Jurkat, Clone E6-1 (cell line): ENCODE results near the gene RPL34.

Experiments used
- DNase-seq: peaks from one replicate; pipeline ENCODE4 v3.0.0-alpha.2; 2011; ENCODE audit warnings: low read depth, low spot score
- H3K4me3 ChIP-seq: 2 replicates; pipeline ENCODE4 v1.5.1; 2011; ENCODE audit warnings: mild to moderate bottlenecking, low read length, control low read depth, moderate library complexity

Gene RPL34

DNA sequence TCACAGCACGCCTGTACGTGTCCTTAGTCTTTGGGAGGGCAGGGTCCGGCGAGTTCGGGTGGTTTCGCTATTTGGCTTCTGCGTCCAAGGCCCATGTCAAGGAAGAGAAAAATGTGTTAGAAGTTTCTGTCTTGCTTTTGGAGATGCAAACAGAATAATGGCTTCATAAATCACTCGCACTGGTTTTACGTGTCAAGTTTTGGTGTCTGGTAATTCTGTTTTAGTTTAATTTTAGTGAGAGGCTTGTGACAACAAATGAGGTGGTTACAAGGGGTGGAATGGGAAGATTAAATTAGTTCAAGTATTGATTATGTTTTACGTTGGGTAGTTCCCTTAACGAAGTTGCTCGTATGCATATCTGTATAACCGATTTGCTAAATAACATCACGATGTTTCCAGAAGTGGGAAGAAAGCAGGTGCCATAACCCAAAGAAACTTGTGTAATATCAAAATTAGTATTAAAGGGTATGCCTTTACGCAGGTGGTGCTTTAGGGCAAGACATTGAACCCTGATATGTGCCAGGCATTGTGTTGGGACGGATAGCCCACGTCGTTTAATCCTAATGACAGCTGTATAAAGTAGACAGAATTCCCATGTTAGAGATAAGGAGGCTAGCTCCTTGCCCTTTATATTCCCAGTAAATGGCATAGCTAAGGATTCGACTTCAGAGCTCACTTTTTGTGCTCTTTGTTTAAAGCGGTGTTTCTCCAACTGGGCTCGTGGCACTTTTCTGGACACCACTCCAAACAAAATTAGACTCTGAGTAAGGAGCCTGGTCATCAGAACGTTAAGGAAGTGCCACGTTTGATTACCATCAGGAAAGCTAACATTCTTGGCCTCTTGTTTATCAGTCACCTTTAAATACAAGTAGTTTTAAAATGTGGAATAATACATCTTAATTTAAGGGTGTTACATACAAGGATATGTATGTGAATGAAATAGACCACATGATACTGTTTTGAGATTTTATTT, 843 bp downstream of the RPL34 start:
- no peak for DNase-seq
- H3K4me3 ChIP-seq, result peak overlapping the region; percentile 97

DNA sequence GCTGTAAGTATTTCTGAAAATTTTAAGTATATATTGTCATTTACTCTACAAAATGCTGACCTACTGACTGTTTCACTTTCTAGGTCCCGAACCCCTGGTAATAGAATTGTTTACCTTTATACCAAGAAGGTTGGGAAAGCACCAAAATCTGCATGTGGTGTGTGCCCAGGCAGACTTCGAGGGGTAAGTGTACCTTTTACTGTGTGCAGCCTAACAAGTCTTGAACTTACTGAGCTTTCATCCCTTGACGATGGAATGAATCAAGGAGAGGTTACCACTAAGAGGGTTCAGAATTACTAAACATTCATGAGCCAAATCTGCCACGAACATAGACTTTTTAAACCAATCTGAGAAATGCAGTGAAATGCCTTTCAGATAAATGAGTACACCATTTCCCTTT, 1.6 kb downstream of the RPL34 start:
- H3K4me3 ChIP-seq, result peak overlapping the region; percentile 97
- no peak for DNase-seq

DNA sequence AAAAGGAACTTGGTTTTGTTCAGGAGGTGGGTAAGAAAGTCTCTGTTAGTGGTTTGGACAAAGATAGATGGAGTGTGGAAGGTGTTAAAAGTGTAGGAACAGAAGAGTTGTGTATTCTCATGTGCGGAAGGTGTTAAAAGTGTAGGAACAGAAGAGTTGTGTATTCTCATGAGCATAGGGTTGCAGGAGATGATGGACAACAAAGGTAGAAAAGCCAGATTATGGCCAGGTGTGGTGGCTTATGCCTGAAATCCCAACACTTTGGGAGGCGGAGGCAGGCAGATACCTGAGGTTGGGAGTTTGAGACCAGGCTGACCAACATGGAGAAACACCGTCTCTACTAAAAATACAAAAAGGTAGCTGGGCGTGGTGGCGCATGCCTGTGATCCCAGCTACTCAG, 2.5 kb downstream of the RPL34 start:
- H3K4me3 ChIP-seq, result no peak overlapping the region
- DNase-seq, result no peak

DNA sequence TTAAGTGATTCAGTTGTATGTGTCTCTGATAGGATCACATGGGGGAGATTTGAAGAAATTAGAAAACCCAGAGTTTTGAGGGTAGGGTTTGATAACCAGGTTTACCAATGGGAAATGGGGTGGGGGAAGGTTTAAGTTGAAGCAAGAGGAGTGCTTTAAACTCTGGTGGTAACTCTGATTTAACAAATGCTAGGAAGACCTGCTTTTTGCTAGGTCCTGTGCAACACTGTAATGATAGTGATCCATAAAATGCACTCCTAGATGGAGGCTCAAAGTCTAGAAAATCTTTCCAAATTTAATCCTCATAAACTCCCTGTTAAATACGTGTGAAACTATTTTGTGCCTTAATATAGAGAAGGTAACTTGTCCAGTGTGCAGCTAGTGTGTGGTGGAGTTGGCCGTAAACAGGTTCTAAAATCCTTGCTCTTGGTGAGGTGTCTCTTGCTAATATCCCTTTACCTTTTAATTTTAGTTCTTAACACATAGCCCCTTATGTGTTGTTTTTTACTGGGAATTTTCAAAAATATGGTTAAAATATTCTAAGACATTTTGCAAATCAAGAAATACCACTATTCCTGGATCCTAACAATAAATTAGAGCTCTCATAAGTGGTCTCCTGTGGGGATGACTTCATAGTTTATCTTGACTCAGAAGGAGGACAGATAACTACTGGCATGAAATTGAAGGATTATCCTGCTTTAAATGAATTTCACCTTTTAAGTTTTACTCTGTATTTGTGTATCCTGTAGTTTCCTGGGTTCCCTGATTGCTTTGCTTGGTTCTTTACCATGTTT, 4.1 kb downstream of the RPL34 start:
- H3K4me3 ChIP-seq, result no peak overlapping the region

DNA sequence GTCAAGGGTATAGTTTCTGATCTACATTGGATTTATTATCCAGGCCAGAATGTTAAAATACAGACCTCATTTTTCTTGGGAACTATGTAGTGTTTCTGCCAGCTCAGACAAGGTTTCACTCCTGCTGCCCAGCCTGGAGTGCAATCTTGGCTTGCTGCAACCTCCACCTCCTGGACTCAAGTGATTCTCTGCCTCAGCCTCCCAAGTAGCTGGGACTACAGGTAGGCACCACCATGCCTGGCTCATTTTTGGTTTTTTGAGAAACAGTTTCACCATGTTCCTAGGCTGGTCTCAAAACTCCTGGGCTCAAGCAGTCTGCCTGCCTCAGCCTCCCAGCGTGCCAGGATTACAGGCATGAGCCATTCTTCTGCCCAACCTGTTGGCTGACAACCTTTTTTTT, 5.7 kb downstream of the RPL34 start:
- no peak overlapping the region for H3K4me3 ChIP-seq
- DNase-seq, result no peak

More for the DNA sequence above, 4.1 kb downstream of the RPL34 start:
- DNase-seq, result no peak

DNA sequence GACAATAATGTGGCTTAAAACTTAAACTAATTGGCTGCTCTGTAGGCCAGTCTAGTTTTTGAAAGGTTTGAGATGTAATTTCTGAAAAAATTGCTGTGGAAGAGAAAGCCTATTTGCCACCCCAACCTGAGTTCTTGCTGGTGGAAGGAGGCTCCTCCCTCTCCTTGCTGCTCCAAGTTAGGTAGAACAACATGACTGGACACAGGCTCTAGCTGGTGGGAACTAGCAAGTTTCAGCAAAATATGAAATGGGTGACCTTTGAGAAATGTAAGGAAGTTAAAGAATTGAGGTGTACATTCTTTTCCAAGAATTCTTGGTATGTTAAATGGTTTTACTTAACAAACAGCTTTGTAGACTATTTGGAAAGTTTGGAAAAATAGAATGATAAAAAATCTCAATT, 8.0 kb downstream of the RPL34 start:
- DNase-seq, result no peak

DNA sequence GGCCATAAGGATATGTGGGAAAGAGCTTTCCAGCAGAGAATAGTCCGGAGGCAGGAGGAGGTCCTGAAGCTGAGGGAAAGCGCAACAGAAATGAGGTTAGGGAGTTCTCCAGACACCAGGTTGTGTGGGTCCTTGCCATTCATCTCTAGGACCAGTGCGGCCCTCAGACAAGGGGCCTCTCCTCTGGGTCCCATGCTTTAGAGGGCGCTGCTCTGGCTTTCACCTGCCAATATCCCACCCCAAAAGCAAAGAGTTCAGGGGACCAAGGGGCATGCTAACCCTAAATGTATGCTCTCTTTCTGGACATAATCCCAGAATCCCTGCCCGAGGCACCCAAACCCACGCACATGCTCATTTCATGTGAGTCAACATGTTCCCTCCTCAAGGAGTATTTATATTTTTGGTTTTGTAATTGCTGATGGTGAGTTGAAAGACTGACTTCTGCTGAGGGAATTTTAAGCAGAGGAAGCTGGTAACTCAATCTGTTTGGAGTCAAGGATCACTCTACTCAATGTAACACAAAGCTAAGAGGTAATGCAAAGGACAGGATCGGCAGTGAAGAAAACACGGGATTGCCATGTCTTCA, 14.8 kb downstream of the RPL34 start:
- no peak for DNase-seq
- H3K4me3 ChIP-seq, result no peak overlapping the region

More for the DNA sequence above, 8.0 kb downstream of the RPL34 start:
- H3K4me3 ChIP-seq, result no peak overlapping the region

DNA sequence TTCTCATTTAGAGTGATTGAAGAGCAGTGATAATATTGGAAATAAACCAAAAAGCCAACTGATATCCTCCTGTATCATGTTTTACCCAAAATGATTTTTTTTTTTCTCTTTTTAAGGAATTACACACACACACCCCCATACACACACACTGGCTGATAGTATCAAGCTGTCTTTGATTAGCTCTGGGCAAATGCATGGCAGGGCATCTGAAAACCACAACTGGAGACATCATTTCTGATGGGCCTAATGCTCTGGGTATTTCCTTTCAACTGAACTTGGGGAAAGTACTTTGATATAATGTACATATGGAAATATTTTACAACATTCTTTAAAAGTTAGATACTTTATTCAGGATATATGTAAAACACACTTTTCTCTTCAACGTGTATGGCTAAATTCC, 15.9 kb downstream of the RPL34 start:
- no peak overlapping the region for H3K4me3 ChIP-seq
- DNase-seq, result no peak

DNA sequence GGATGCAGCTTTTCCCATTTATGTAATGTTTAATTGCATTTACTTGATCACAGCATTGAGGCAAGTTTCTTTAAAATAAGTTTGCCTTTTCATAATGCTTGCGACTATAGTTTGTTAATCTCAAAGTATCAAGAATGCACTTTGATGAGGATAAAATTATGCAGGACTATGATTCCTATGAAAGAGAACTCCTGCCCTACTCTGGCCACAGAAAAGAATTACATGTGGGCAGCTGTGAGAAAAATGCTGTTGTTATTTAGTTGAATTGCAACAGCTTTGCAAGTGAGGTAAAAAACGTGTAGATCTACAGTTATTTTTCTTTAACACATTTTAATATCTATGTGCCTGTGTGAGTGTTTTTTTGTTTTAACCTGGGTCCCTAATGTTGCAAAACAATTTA, 17.5 kb downstream of the RPL34 start:
- no peak overlapping the region for H3K4me3 ChIP-seq
- DNase-seq, result no peak

DNA sequence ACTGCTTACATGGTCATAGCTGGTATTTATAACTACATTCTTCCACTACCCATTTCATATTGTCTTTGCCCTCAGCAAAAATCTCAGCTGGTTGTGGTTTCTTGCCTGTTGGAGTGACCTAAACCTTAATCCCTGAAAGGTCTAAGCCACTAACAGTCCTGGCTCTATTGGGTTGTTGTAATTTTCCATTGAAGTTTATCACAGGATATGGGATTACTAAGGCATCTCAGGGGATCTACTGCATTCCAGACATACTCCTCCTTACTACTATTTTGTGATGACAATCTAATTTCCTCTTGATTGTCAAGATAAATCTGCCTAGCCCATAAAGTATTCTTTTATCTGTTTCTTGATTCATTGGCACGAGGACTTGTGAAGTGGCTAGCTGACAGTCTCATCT, 23.9 kb downstream of the RPL34 start:
- DNase-seq, result no peak
- no peak overlapping the region for H3K4me3 ChIP-seq

DNA sequence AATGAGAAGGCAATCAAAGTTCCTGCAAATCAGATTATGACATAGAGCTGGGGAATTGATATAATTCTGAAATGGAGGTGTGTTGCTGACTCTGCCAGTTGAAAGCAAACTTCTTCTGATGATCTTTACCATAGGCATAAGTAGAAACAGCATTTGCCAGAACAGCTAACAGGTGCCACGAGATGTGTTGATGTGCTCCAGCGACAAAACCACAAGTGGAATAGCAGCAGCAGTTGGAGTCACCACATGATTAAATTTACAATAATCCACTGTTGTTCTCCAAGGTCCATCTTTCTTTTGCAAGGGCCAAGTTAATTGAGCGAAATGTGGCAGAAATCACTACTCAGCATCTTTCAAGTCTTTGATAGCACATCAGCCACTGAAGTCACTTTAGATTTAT, 26.3 kb downstream of the RPL34 start:
- H3K4me3 ChIP-seq, result no peak overlapping the region
- peak; percentile 72 for DNase-seq

DNA sequence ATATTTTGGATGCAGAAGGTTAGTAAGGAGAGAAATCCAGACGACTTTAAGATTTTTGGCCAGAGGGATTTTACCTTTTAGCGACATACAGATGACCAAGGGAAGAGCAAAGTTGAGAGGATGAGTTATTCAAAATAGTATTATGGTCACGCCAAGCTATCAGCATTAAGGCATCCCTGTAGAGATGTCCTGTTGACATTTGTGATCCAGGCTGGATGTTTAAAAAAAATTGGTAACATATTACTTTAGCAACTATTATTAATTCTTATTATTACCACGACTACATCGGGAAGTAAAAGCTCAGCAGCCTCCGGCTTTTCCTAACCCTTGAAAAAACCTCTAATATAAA, 29.5 kb downstream of the RPL34 start:
- no peak for DNase-seq
- peak overlapping the region; percentile 99 for H3K4me3 ChIP-seq

DNA sequence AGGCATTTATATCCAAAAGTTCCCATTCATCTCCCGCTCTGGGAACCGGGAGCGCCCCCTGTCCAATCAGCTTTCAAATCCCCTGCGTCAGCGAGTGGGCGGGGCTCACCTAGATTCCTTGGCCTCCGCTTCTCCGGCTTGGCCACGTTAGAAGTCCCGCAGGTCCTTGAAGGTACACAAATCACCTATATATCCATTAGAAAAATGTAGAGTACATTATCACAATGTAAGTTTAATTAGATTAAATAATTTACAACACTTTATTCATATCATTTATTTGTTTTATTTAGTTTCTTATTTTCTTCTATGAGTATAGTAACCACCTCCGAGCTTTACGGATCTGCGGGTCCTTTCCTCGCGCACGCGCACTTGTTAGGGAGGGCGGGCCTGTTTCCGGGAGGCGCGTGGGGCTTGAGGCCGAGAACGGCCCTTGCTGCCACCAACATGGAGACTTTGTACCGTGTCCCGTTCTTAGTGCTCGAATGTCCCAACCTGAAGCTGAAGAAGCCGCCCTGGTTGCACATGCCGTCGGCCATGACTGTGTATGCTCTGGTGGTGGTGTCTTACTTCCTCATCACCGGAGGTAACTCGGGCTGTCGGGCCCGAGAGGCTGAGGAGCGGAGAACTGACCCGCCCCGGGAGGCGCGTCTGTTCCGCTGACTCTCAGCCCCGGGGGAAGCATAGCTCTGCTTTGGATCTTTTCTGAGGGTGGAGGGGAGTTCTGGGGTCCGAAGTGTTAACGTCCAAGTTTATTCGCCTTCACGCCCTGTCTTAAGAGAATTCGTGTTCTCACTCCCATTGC, 30.0 kb downstream of the RPL34 start, which contains the start of gene OSTC:
OSTC (plus strand) TSS at position 388 of the 802 bp plus-strand sequence; CDS start at position 445, 57 bp downstream.
- peak; percentile 92 for DNase-seq
- peak within 1 kb of the TSS; percentile 99 for H3K4me3 ChIP-seq

DNA sequence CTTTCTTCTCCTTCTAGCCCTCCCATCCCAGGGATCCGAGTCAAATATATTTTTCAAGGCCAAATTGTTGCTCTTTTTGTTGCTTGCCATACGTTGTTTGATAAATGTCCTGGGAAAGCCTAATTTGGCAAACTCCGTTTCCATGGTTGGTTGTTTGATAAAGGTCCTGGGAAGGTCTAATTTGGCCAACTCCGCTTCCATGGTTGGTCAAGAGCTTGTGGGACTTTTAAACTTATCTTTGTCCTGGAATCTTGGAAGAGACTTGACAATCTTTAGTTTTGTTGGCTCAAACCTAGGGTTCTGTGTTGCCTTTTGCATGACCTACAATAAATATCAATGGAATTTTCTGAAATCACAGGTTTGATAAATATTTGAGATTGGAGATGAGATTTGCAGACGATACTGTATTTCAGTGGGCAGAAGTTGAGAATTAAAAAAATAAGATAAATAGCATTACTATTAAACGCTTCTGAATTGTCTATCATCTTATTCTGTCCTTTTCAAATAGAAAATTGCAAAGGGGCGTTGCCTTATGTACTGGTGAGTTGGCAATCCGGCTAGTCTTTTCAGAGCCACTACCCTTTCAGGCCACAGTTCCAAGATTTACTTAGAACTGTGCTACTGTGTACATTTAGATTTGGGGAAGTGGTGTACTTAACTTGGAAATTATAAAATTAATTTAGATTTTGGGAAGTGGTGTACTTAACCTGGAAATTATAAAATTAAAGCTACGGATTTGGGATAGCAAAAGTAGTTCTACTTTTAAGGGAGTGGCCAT, 30.8 kb downstream of the RPL34 start:
- DNase-seq, result no peak
- H3K4me3 ChIP-seq, result peak overlapping the region; percentile 99

DNA sequence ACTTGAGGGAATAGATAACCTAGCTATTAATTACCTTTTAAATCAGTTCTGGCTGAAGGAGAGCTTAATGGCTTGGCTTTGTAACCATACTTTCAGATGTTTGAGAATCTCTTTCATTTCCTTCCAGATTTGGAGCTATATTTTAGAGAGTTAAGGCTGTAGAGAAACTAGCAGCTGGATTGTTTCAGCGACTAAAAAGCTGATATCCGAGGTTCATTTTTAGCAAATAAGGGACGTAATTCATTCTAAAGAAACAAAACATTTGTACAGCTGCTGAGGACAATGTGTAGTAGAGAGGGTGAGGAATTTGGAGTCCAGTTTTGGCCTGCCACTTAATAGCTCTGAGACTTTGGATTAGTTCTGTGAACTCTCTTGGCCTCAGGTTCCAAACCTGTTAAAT, 42.3 kb downstream of the RPL34 start:
- DNase-seq, result no peak
- H3K4me3 ChIP-seq, result no peak overlapping the region

DNA sequence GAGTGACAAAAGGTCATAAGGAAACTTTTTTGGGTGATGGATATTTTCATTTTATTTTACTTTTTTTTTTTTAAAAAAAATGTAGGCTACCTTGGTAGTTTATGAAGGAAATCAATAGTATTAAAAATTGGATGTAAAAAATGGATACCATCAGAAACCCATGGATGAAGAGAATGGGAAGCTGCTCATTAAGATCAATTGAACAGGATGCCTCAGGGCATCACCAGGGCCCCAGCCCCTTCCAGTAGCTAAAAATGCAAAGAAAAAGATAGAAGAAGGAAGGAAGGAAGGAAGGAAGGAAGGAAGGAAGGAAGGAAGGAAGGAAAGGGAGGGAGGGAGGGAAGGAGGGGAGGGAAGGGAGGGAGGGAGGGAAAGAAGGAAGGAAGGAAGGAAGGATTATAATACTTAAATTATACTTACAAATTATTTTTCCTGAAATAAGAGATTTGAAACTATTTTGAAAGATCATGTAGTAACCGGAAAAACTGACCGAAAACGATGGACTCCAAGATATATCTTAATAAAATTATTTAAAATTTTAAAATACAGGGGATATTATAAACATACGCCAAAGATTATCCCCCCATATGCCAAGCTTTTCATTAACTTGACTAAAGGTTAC, 54.1 kb downstream of the RPL34 start:
- no peak for DNase-seq
- no peak overlapping the region for H3K4me3 ChIP-seq
